B cell (primary cell): ENCODE measurements around the gene PPIP5K2. TPM values are rescaled to one million over a fixed set of nuclear protein-coding genes. Genes with fewer than 3 reads are reported as not detected.
A peak's percentile ranks its signal among the peaks of the same experiment; 100 is the strongest.

Experiments used
- ATAC-seq: fragments of 200-7000 bp; cut with Tn5 transposase; one replicate; pipeline ENCODE4 v1.10.0; 2021; ENCODE audit warnings: low read depth, mild to moderate bottlenecking, moderate number of reproducible peaks, moderate library complexity
- CTCF ChIA-PET: fragments of 350-600 bp; sonication (Branson Sonifier 250); formaldehyde crosslinking; loops from one replicate; lab custom pipeline; 2021; ENCODE audit warnings: antibody characterized with exemption, inconsistent platforms; lab: Charles Lee
- POLR2A ChIA-PET: fragments of 350-600 bp; sonication (Branson Sonifier 250); formaldehyde crosslinking; loops from one replicate; lab custom pipeline; 2021; ENCODE audit warnings: antibody characterized with exemption; lab: Charles Lee
- DNase-seq: peaks from one replicate; pipeline ENCODE4 v3.0.0; 2013
- H2AFZ ChIP-seq: 2 replicates; pipeline ENCODE4 v1.6.1; 2012; ENCODE audit warnings: mild to moderate bottlenecking, low read depth, low read length; ENCODE audit not compliant: insufficient read depth, poor library complexity, severe bottlenecking
- H3K27ac ChIP-seq, 2 donors: 1 replicate in 1 of 2; 2 replicates in 1 of 2; pipeline ENCODE4 v1.5.1; 2012 to 2013; ENCODE audit warnings: low read length in 2 of 2, mild to moderate bottlenecking in 2 of 2, moderate library complexity in 1 of 2
- H3K27me3 ChIP-seq, 4 experiments: fragments of 200-600 bp in 1 of 4; sonication (generic) in 1 of 4; replicated peaks in 1 of 4; 1 replicate in 2 of 4; 2 replicates in 2 of 4; pipeline versions ENCODE4 v1.6.1 to v1.7.0; 2013 to 2016; ENCODE audit warnings: low read length in 3 of 4, mild to moderate bottlenecking in 2 of 4, mixed read lengths in 1 of 4, moderate library complexity in 1 of 4; ENCODE audit not compliant: insufficient read depth in 4 of 4, control insufficient read depth in 3 of 4; ENCODE audit errors: control extremely low read depth in 1 of 4
- H3K36me3 ChIP-seq, 2 experiments: replicated peaks in 1 of 2; 1 replicate in 1 of 2; 2 replicates in 1 of 2; pipeline versions ENCODE4 v1.6.1 to v1.7.1; 2013; ENCODE audit warnings: low read length in 1 of 2; ENCODE audit not compliant: insufficient read depth in 2 of 2, control insufficient read depth in 1 of 2; ENCODE audit errors: control extremely low read depth in 1 of 2, extremely low read depth in 1 of 2
- H3K4me1 ChIP-seq, 2 donors: fragments of 200-600 bp in 1 of 2; sonication (generic) in 1 of 2; 1 replicate in 1 of 2; 2 replicates in 1 of 2; pipeline versions ENCODE4 v1.5.1 to v1.6.1; 2013 to 2017; ENCODE audit warnings: low read length in 2 of 2; ENCODE audit not compliant: control insufficient read depth in 2 of 2, insufficient read depth in 2 of 2
- H3K4me2 ChIP-seq: replicated peaks from 2 replicates; pipeline ENCODE3; 2012; ENCODE audit warnings: mild to moderate bottlenecking, low read depth, low read length; ENCODE audit not compliant: poor library complexity, severe bottlenecking
- H3K4me3 ChIP-seq, 5 experiments: fragments of 200-600 bp in 1 of 5; sonication (generic) in 1 of 5; 1 replicate in 3 of 5; 2 replicates in 2 of 5; pipeline versions ENCODE4 v1.5.1 to v1.7.0; 2011 to 2016; ENCODE audit warnings: low read length in 4 of 5, mild to moderate bottlenecking in 4 of 5, low read depth in 2 of 5, control low read depth in 1 of 5, moderate library complexity in 1 of 5; ENCODE audit not compliant: insufficient read depth in 1 of 5; ENCODE audit errors: control extremely low read depth in 1 of 5, extremely low read depth in 1 of 5
- H3K79me2 ChIP-seq: fragments of 200-600 bp; sonication (generic); one replicate; pipeline ENCODE4 v1.6.0; 2016; ENCODE audit warnings: low read length; ENCODE audit not compliant: control insufficient read depth, insufficient read depth
- H3K9ac ChIP-seq: fragments of 200-600 bp; sonication (generic); 2 replicates; pipeline ENCODE4 v1.6.1; 2017; ENCODE audit warnings: mild to moderate bottlenecking, low read length, moderate library complexity
- H3K9me3 ChIP-seq, 3 donors: one replicate each; pipeline versions ENCODE4 v1.6.1 to v1.7.1; 2013; ENCODE audit warnings: low read length in 2 of 3; ENCODE audit not compliant: control insufficient read depth in 2 of 3, insufficient read depth in 1 of 3; ENCODE audit errors: control extremely low read depth in 1 of 3
- H4K20me1 ChIP-seq: 2 replicates; pipeline ENCODE4 v1.6.0; 2012; ENCODE audit warnings: mild to moderate bottlenecking, low read length; ENCODE audit not compliant: insufficient read depth, control insufficient read depth, poor library complexity, severe bottlenecking
- H3K27ac Mint-ChIP-seq: one replicate; pipeline ENCODE4 v1.8.0; 2021; ENCODE audit warnings: mixed read lengths
- H3K27me3 Mint-ChIP-seq: one replicate; pipeline ENCODE4 v1.8.0; 2021; ENCODE audit warnings: mixed read lengths
- H3K4me1 Mint-ChIP-seq: one replicate; pipeline ENCODE4 v1.8.0; 2021; ENCODE audit warnings: mixed read lengths
- H3K4me3 Mint-ChIP-seq: one replicate; pipeline ENCODE4 v1.8.0; 2021; ENCODE audit warnings: mixed read lengths
- H3K9me3 Mint-ChIP-seq: one replicate; pipeline ENCODE4 v1.8.0; 2022; ENCODE audit warnings: mixed read lengths; ENCODE audit not compliant: insufficient read depth
- EZH2 ChIP-seq: IDR thresholded peaks from 2 replicates; pipeline ENCODE4 v1.6.1; 2012; ENCODE audit warnings: borderline replicate concordance, low read depth, mild to moderate bottlenecking, moderate library complexity, low read length; ENCODE audit not compliant: insufficient read depth, poor library complexity, severe bottlenecking
- WGBS: methylation state at CpG from one replicate; pipeline ENCODE4 v1.1.5; 2013; ENCODE audit warnings: missing lambda C conversion rate; ENCODE audit not compliant: insufficient coverage; 5-methylcytosine and 5-hydroxymethylcytosine counted together
- intact Hi-C: fragments of 100-400 bp; cut with micrococcal nuclease; formaldehyde crosslinking; loops from one replicate; pipeline ENCODE4 v1.10.0; 2022
- polyA plus RNA-seq: library from polyadenylated mRNA; depleted of rRNA; stranded (reverse); fragments of >200 nt; gene quantifications from 2 replicates; pipeline ENCODE4 v1.2.3, GENCODE V29; 2012
- total RNA-seq, 2 donors: library from RNA; stranded (reverse); fragments of 120-200 nt in 1 of 2; gene quantifications; 1 replicate in 1 of 2; 2 replicates in 1 of 2; pipeline versions ENCODE4 v1.2.3 to v1.2.4, GENCODE V29; 2013 to 2022
- TF ChIP-seq, protein P1 (sequence below): fragments of 200-600 bp; IDR thresholded peaks from one replicate; pipeline ENCODE4 v1.8.0; 2022; ENCODE audit warnings: antibody characterized with exemption, mild to moderate bottlenecking

PPIP5K2 gene
- total and polyA plus RNA-seq, 2 donors (not counting 1 experiment from before 2014, with no cell fraction given): 14.5 to 80.5 TPM

GRCh38 chr5:103111468-103111867 lies 8.6 kb upstream of the PPIP5K2 start:
- peaks cover 42% of the 10 kb centered on the region for H3K79me2 ChIP-seq
- peak overlapping the region; percentile 51 for H3K27ac Mint-ChIP-seq
- POLR2A ChIA-PET: no interaction called here
- peaks cover 5 to 12% of the 10 kb centered on the region in 2 donors for H3K4me1 ChIP-seq
- CTCF ChIA-PET: no interaction called here
- H3K4me3 Mint-ChIP-seq: no peak overlapping the region
- WGBS: no CpG with 5 or more reads among the region's 2 CpGs
- no peaks in the 10 kb centered on the region for H3K36me3 ChIP-seq
- peaks cover 39% of the 10 kb centered on the region for H3K4me1 Mint-ChIP-seq
- intact Hi-C loops: loop anchor here (10.0 kb wide), 1 partner anchor 453 kb away; the partner anchor contains the start of gene NUDT12
- peak overlapping the region; percentile 26 for H3K4me2 ChIP-seq
- no peaks in the 10 kb centered on the region for H3K27me3 ChIP-seq
- peak overlapping the region; percentile 17 for H2AFZ ChIP-seq
- ATAC-seq: peak; percentile 31
- no peak overlapping the region for H3K9ac ChIP-seq
- no peak overlapping the region for H3K4me3 ChIP-seq
- no peaks in the 10 kb centered on the region for H4K20me1 ChIP-seq
- peaks cover 0 to 2% (median 0%) of the 10 kb centered on the region in 3 donors for H3K9me3 ChIP-seq
- TF ChIP-seq EZH2: no peak
- TF ChIP-seq, protein P1, sequence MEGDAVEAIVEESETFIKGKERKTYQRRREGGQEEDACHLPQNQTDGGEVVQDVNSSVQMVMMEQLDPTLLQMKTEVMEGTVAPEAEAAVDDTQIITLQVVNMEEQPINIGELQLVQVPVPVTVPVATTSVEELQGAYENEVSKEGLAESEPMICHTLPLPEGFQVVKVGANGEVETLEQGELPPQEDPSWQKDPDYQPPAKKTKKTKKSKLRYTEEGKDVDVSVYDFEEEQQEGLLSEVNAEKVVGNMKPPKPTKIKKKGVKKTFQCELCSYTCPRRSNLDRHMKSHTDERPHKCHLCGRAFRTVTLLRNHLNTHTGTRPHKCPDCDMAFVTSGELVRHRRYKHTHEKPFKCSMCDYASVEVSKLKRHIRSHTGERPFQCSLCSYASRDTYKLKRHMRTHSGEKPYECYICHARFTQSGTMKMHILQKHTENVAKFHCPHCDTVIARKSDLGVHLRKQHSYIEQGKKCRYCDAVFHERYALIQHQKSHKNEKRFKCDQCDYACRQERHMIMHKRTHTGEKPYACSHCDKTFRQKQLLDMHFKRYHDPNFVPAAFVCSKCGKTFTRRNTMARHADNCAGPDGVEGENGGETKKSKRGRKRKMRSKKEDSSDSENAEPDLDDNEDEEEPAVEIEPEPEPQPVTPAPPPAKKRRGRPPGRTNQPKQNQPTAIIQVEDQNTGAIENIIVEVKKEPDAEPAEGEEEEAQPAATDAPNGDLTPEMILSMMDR: no peak
- peaks cover 3% of the 10 kb centered on the region for H3K9me3 Mint-ChIP-seq
- peak overlapping the region in 1 of 2 donors; percentile 42 for H3K27ac ChIP-seq
- DNase-seq: peak; percentile 15
- no peaks in the 10 kb centered on the region for H3K27me3 Mint-ChIP-seq

DNA sequence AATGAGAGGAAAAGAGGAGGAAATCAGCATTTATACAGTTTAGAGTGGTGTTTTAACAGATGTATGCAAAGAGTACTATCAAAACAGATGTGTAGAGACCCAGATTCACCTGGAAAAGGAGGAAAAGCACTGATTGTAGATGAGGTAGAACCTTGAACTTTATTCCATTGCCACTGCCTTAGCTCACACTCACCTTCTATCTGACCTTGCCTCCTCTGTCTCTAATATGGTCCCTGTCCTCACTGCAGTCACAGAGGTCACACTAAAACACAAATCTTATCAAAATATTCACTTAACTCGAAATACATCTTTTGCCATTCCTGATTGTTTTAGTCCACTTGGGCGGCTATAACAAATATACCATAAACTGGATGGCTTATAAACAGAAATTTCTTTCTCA lies 7.2 kb upstream of the PPIP5K2 start:
- no peaks in the 10 kb centered on the region for H4K20me1 ChIP-seq
- H3K36me3 ChIP-seq: no peaks in the 10 kb centered on the region
- ATAC-seq (no peak), DNase-seq (no peak)
- H3K4me3 Mint-ChIP-seq: no peak overlapping the region
- peaks cover 0 to 2% (median 0%) of the 10 kb centered on the region in 3 donors for H3K9me3 ChIP-seq
- no peak for TF ChIP-seq EZH2
- TF ChIP-seq, protein P1: no peak
- H3K27ac ChIP-seq: no peak overlapping the region
- H3K9me3 Mint-ChIP-seq: peaks cover 3% of the 10 kb centered on the region
- intact Hi-C loops: loop anchor here (10.0 kb wide), 1 partner anchor 452 kb away; the partner anchor contains the start of gene NUDT12
- H3K4me2 ChIP-seq: no peak overlapping the region
- 92% methylated on average over 2 of the region's 2 CpGs for WGBS
- peaks cover 5 to 12% of the 10 kb centered on the region in 2 donors for H3K4me1 ChIP-seq
- no peak overlapping the region for H3K4me3 ChIP-seq
- H3K27ac Mint-ChIP-seq: no peak overlapping the region
- CTCF ChIA-PET: interaction anchor here (1.2 to 1.3 kb wide), 2 partner anchors 25 to 120 kb away, joined by 3 to 4 read pairs; no protein-coding TSS in a partner anchor
- no peak overlapping the region for H3K9ac ChIP-seq
- no peaks in the 10 kb centered on the region for H3K27me3 Mint-ChIP-seq
- POLR2A ChIA-PET: no interaction called here
- H2AFZ ChIP-seq: no peak overlapping the region
- peaks cover 53% of the 10 kb centered on the region for H3K79me2 ChIP-seq
- H3K27me3 ChIP-seq: no peaks in the 10 kb centered on the region
- H3K4me1 Mint-ChIP-seq: peaks cover 39% of the 10 kb centered on the region
